ENCODE measurements around the gene OGDH.

OGDH gene

GRCh38 chr7:44636041-44636584 lies 29.7 kb downstream of the OGDH start:
- Mint-ChIP-seq H3K4me1 (ENCODE audit: low read depth) (peaks cover 92% of the 10 kb centered on the region), H3K27ac (peak overlapping the region; percentile 97), H3K9me3 (no peaks in the 10 kb centered on the region), H3K4me3 (no peak overlapping the region), H3K27me3 (no peaks in the 10 kb centered on the region), H3K36me3 (ENCODE audit: low read depth) (peaks cover 18% of the 10 kb centered on the region)

DNA sequence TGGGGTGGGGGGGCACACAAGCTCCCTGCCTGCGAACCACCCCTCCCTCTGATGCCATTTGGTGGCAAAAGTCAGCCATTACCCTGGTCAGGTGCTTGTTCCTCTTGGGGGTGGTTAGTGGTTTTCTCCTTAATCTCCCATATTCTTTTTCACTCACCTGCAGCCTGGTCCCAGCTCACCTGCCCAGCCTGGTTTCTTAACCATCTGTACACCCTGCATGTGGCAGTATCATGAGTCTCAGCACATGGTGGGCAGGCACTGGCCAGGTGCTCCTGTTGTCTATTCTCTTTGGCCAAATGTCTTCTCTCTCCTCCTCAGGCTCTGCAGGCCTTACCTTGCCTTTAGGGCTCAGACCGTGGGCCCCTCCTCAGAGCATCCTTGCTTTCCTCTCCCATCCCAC lies 30.5 kb downstream of the OGDH start:
- H3K9me3 Mint-ChIP-seq, result no peaks in the 10 kb centered on the region
- H3K27ac Mint-ChIP-seq, result peak overlapping the region; percentile 97
- peaks cover 90% of the 10 kb centered on the region for H3K4me1 Mint-ChIP-seq (ENCODE audit: low read depth)
- H3K27me3 Mint-ChIP-seq, result no peaks in the 10 kb centered on the region
- no peak overlapping the region for H3K4me3 Mint-ChIP-seq
- peaks cover 16% of the 10 kb centered on the region for H3K36me3 Mint-ChIP-seq (ENCODE audit: low read depth)

DNA sequence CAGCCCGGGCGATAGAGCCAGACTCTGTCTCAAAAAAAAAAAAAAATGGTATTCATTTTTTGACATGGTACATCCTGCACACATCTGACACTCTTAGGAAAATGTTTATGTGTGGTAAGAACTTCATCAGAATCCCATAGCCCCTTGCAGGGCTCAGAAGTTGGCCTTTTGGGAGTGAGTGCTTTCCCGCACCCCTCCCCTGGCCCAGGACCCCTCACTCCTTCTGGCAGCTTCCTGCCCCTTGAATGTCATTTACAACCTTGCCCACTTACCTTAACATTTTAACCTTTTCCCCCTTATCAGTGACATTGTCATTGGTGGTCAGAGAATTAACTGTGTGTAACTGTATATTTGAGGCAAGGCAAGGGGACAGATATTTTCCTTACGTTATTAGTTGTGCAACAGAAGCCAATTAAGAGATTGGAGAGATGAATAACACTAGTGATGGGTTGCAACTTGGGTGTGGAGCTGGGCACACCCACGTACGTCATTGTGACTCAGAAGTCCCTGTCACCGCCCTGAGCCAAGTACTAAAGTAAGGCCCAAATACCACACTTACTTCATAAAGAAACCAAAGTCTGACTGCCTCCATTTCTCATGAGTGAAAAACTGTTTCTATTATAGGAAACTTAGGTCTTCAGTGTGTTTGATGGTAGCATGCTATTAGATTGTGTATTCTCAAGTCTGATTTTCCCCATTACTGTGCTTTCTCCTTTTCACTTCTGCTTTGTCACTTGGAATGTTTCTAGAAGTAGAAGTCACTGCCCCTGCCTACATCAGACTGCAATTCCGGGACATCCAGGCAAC lies 31.6 kb downstream of the OGDH start:
- H3K27ac Mint-ChIP-seq, result peak overlapping the region; percentile 97
- H3K27me3 Mint-ChIP-seq, result no peaks in the 10 kb centered on the region
- peaks cover 81% of the 10 kb centered on the region for H3K4me1 Mint-ChIP-seq (ENCODE audit: low read depth)
- peak overlapping the region; percentile 72 for H3K4me3 Mint-ChIP-seq
- peaks cover 19% of the 10 kb centered on the region for H3K36me3 Mint-ChIP-seq (ENCODE audit: low read depth)
- H3K9me3 Mint-ChIP-seq, result no peaks in the 10 kb centered on the region

GRCh38 chr7:44638611-44639557 lies 32.5 kb downstream of the OGDH start:
- no peaks in the 10 kb centered on the region for H3K27me3 Mint-ChIP-seq

DNA sequence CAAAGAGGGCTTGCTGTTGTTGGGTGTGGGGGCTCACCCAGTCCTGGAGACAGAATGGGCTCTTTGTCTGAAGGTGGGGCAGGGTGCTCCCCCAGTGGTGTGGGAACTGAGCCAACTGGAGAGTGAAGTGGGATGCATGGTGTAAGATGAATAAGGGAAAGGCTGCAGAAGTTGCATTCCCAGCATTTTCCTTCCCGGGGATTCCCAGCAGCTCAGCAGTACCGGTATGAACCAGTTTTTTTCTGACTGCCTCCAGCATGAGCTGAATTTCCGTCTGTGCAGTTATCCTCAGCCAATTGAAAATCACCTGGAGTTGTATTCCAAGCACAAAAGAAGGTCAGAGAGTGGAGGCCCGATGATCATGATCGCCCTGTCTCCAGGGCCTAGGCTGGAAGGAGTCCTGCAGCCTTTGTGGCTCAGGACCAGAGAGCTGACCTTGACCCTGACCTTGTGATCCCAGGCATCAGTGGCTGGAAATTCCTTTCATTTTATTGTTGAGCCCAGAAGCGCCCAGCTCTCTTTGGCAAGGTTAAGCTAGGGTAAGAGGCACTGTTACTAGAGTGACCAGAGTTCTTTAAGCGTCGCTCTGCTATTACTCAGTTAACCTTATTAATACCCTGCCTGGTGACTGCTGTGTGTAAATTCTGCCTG lies 33.4 kb downstream of the OGDH start:
- peaks cover 19% of the 10 kb centered on the region for H3K36me3 Mint-ChIP-seq (ENCODE audit: low read depth)
- no peaks in the 10 kb centered on the region for H3K9me3 Mint-ChIP-seq
- peaks cover 63% of the 10 kb centered on the region for H3K4me1 Mint-ChIP-seq (ENCODE audit: low read depth)
- no peaks in the 10 kb centered on the region for H3K27me3 Mint-ChIP-seq
- peak overlapping the region; percentile 97 for H3K27ac Mint-ChIP-seq
- H3K4me3 Mint-ChIP-seq, result peak overlapping the region; percentile 72

More at GRCh38 chr7:44638611-44639557, 32.5 kb downstream of the OGDH start:
- H3K4me1 Mint-ChIP-seq (ENCODE audit: low read depth), result peaks cover 72% of the 10 kb centered on the region
- peaks cover 19% of the 10 kb centered on the region for H3K36me3 Mint-ChIP-seq (ENCODE audit: low read depth)
- no peaks in the 10 kb centered on the region for H3K9me3 Mint-ChIP-seq
- H3K27ac Mint-ChIP-seq, result peak overlapping the region; percentile 97
- peak overlapping the region; percentile 72 for H3K4me3 Mint-ChIP-seq

GRCh38 chr7:44643206-44643605 lies 36.8 kb downstream of the OGDH start:
- H3K4me1 Mint-ChIP-seq (ENCODE audit: low read depth), result peaks cover 33% of the 10 kb centered on the region
- peaks cover 36% of the 10 kb centered on the region for H3K36me3 Mint-ChIP-seq (ENCODE audit: low read depth)
- no peak overlapping the region for H3K27ac Mint-ChIP-seq
- H3K9me3 Mint-ChIP-seq, result no peaks in the 10 kb centered on the region
- no peak overlapping the region for H3K4me3 Mint-ChIP-seq
- H3K27me3 Mint-ChIP-seq, result no peaks in the 10 kb centered on the region

- H3K4me3 Mint-ChIP-seq, result no peak overlapping the region
- H3K27me3 Mint-ChIP-seq, result no peaks in the 10 kb centered on the region
- H3K27ac Mint-ChIP-seq, result no peak overlapping the region
- H3K4me1 Mint-ChIP-seq (ENCODE audit: low read depth), result peaks cover 12% of the 10 kb centered on the region
- peaks cover 53% of the 10 kb centered on the region for H3K36me3 Mint-ChIP-seq (ENCODE audit: low read depth)
- no peaks in the 10 kb centered on the region for H3K9me3 Mint-ChIP-seq
Observed at GRCh38 chr7:44645254-44645653, 38.8 kb downstream of the OGDH start.

DNA sequence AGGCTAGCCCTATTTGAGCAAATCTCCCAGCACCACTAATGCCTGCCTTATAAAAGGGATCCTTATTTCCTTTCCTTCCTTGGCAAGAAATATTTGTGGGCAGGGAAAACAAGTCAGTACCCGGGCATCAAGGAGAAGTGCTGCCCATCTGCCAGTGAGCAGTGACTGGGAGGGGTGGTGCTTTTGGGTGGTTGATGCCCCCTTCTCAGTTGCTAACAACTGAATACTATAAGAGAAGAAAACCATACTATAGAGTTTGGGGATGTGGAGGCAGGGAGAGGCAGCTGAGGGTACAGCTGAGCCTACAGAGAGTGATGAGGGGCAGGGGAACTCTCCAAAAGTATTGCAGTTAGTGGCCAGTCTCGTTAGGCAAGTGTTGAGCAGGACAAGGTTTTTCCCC lies 39.3 kb downstream of the OGDH start:
- Mint-ChIP-seq H3K4me1 (ENCODE audit: low read depth) (peaks cover 8% of the 10 kb centered on the region), H3K27ac (no peak overlapping the region), H3K27me3 (no peaks in the 10 kb centered on the region), H3K36me3 (ENCODE audit: low read depth) (peaks cover 54% of the 10 kb centered on the region), H3K9me3 (no peaks in the 10 kb centered on the region), H3K4me3 (no peak overlapping the region)

DNA sequence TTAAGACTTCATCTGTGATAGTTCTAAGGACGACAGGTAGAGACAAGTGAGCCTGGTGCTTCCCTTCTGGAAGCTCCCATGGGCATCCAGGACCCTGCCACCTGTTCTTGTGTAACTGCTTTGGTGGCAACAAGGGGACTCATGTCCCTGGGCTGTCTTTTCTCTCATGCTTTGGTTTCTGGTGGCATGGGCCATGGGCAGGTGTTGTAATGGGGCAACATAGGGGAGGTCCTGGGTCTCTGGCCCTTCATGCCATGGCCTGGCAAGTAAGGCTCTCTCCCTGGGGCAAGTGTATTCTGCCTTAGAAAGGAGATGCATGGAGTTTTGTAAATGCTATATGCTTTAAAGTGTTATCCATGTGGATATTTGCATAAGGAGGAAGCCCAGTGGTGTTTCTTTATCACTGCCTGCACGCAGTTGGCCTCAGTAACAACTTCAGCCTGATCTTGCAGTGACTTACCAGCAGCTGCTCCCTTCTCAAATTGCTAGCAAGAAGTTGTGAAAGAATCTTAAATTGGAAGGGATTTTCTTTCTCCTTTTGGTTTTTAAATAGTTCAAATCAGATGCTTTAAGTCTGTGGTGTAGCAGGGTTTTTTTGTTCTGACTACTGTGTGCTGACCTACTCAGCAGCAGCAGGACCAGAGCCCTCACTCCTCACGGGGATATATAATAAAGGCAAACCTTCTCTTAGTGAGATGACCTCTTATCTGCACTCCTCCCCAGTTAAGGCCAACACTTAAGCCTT lies 39.9 kb downstream of the OGDH start:
- Mint-ChIP-seq H3K4me3 (no peak overlapping the region), H3K27ac (no peak overlapping the region), H3K27me3 (no peaks in the 10 kb centered on the region), H3K4me1 (ENCODE audit: low read depth) (peaks cover 7% of the 10 kb centered on the region), H3K9me3 (no peaks in the 10 kb centered on the region), H3K36me3 (ENCODE audit: low read depth) (peaks cover 61% of the 10 kb centered on the region)

- H3K9me3 Mint-ChIP-seq, result no peaks in the 10 kb centered on the region
- H3K4me1 Mint-ChIP-seq (ENCODE audit: low read depth), result no peaks in the 10 kb centered on the region
- no peak overlapping the region for H3K4me3 Mint-ChIP-seq
- H3K27me3 Mint-ChIP-seq, result no peaks in the 10 kb centered on the region
- H3K27ac Mint-ChIP-seq, result no peak overlapping the region
- H3K36me3 Mint-ChIP-seq (ENCODE audit: low read depth), result peaks cover 54% of the 10 kb centered on the region
Observed at GRCh38 chr7:44646921-44647636, 40.7 kb downstream of the OGDH start.

DNA sequence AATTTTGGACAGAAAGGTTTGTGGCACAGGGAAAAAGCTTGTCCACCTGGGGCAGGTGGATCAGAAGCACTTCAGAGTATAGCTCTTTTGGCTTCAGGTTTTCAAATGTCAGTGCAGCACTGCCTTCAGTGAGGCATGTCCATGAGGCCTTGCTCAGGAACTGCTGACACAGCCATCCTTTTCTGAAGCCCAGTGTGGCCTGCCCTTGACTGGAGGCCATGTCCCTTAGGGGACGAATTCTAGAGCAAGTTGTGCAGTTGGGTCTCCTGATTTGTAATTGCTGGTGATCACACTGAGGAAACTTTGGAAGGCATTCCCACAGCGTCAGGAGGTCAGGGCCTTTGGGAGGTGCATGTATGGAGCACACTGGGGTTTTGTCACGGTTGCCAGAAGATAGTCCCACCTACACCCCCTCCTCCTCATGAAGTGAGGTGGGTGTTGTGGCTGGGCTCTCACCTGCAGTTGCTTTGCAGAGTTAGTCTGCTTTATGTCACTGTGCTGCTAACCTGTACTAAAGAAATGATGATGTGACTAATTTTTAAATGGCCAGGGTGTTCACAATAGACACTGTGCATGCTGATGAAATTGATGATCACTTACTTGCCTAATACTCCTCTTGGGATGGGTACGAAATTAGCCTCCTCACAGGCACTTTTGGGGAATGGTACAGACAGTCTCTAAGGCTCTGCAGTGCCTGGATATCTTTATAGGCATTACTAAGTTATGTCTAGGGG lies 41.7 kb downstream of the OGDH start:
- H3K9me3 Mint-ChIP-seq, result no peaks in the 10 kb centered on the region
- peaks cover 55% of the 10 kb centered on the region for H3K36me3 Mint-ChIP-seq (ENCODE audit: low read depth)
- no peaks in the 10 kb centered on the region for H3K4me1 Mint-ChIP-seq (ENCODE audit: low read depth)
- no peaks in the 10 kb centered on the region for H3K27me3 Mint-ChIP-seq
- H3K4me3 Mint-ChIP-seq, result no peak overlapping the region
- H3K27ac Mint-ChIP-seq, result no peak overlapping the region

DNA sequence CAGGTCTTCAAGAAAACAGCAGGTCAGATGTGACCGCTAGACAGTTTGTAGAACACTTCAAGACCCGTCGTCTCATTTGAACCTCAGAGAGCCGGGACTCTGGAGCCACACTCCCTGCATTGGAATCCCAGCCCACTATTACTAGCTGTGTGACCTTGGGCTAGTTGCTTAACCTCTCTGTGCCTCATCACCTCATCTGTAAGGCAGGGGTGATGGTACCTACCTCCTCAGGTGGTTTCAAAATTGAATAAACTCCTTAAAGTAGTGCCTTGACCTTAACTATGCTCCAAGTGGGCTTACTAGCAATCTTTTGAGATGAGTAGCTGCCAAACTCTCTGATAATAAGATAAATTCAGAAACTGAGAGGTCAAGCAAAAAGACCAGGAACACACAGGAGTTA lies 43.8 kb downstream of the OGDH start:
- peaks cover 53% of the 10 kb centered on the region for H3K36me3 Mint-ChIP-seq (ENCODE audit: low read depth)
- no peak overlapping the region for H3K27ac Mint-ChIP-seq
- no peak overlapping the region for H3K4me3 Mint-ChIP-seq
- H3K4me1 Mint-ChIP-seq (ENCODE audit: low read depth), result no peaks in the 10 kb centered on the region
- H3K27me3 Mint-ChIP-seq, result no peaks in the 10 kb centered on the region
- no peaks in the 10 kb centered on the region for H3K9me3 Mint-ChIP-seq

- no peaks in the 10 kb centered on the region for H3K9me3 Mint-ChIP-seq
- H3K27ac Mint-ChIP-seq, result no peak overlapping the region
- H3K4me3 Mint-ChIP-seq, result no peak overlapping the region
- H3K4me1 Mint-ChIP-seq (ENCODE audit: low read depth), result no peaks in the 10 kb centered on the region
- no peaks in the 10 kb centered on the region for H3K27me3 Mint-ChIP-seq
- peaks cover 50% of the 10 kb centered on the region for H3K36me3 Mint-ChIP-seq (ENCODE audit: low read depth)
Observed at GRCh38 chr7:44650772-44651171, 44.3 kb downstream of the OGDH start.

All from stimulated activated naive CD8-positive, alpha-beta T cell treated with anti-CD3 and anti-CD28 coated beads, Interleukin-15, Interleukin-2, amounts not matched to agents 100 ng/mL and 50 ng/mL, for 24 hours (primary cell).